CD4-positive, alpha-beta T cell (primary cell): ENCODE results near the gene CXCL6. TPM values are rescaled to one million over a fixed set of nuclear protein-coding genes. Genes with fewer than 3 reads are reported as not detected.

ENCODE experiments used
- ATAC-seq: fragments of 200-7000 bp; cut with Tn5 transposase; one replicate; pipeline ENCODE4 v1.10.0; 2022; ENCODE audit warnings: mild to moderate bottlenecking; ENCODE audit not compliant: poor library complexity
- CTCF ChIA-PET: fragments of 350-600 bp; sonication (Branson Sonifier 250); formaldehyde crosslinking; loops from one replicate; lab custom pipeline; 2021; ENCODE audit warnings: antibody characterized with exemption, inconsistent platforms; lab: Charles Lee
- POLR2A ChIA-PET: fragments of 350-600 bp; sonication (Branson Sonifier 250); formaldehyde crosslinking; loops from one replicate; lab custom pipeline; 2021; ENCODE audit warnings: antibody characterized with exemption, inconsistent platforms; lab: Charles Lee
- DNase-seq, 14 experiments: peaks; one replicate each; pipeline ENCODE4 v3.0.0-alpha.2; 2013 to 2020; ENCODE audit warnings: mixed read lengths in 2 of 14
- H3K27ac ChIP-seq, 2 donors: one replicate each; pipeline versions ENCODE4 v1.5.1 to v1.7.0; 2013; ENCODE audit warnings: low read length in 2 of 2, low read depth in 1 of 2, mild to moderate bottlenecking in 1 of 2
- H3K27me3 ChIP-seq, 2 experiments: 1 replicate in 1 of 2; 2 replicates in 1 of 2; pipeline versions ENCODE4 v1.6.1 to v1.7.0; 2013; ENCODE audit warnings: low read length in 2 of 2, control low read depth in 1 of 2, mild to moderate bottlenecking in 1 of 2, moderate library complexity in 1 of 2; ENCODE audit not compliant: insufficient read depth in 2 of 2, control insufficient read depth in 1 of 2
- H3K36me3 ChIP-seq: one replicate; pipeline ENCODE4 v1.6.1; 2013; ENCODE audit warnings: low read length, control low read depth; ENCODE audit not compliant: insufficient read depth
- H3K4me1 ChIP-seq: one replicate; pipeline ENCODE4 v1.6.1; 2013; ENCODE audit warnings: low read length, control low read depth; ENCODE audit not compliant: insufficient read depth
- H3K4me3 ChIP-seq: one replicate; pipeline ENCODE4 v1.5.1; 2013; ENCODE audit warnings: mild to moderate bottlenecking, low read length, moderate library complexity
- H3K9me3 ChIP-seq, 2 experiments: 1 replicate in 1 of 2; 2 replicates in 1 of 2; pipeline versions ENCODE4 v1.6.1 to v1.7.0; 2013; ENCODE audit warnings: low read length in 2 of 2, mild to moderate bottlenecking in 2 of 2, control low read depth in 1 of 2, moderate library complexity in 1 of 2; ENCODE audit not compliant: control insufficient read depth in 1 of 2, insufficient read depth in 1 of 2
- H3K27ac Mint-ChIP-seq: one replicate; pipeline ENCODE4 v1.8.0; 2020; ENCODE audit warnings: mixed read lengths
- H3K27me3 Mint-ChIP-seq: one replicate; pipeline ENCODE4 v1.8.0; 2021; ENCODE audit warnings: mixed read lengths
- H3K36me3 Mint-ChIP-seq: one replicate; pipeline ENCODE4 v1.8.0; 2021; ENCODE audit warnings: low read depth, mixed read lengths
- H3K4me1 Mint-ChIP-seq: one replicate; pipeline ENCODE4 v1.8.0; 2021; ENCODE audit warnings: low read depth, mixed read lengths
- H3K4me3 Mint-ChIP-seq: one replicate; pipeline ENCODE4 v1.8.0; 2020; ENCODE audit warnings: mild to moderate bottlenecking, mixed read lengths
- H3K9me3 Mint-ChIP-seq: one replicate; pipeline ENCODE4 v1.8.0; 2020; ENCODE audit warnings: mixed read lengths
- CTCF ChIP-seq: fragments of 200-600 bp; IDR thresholded peaks from one replicate; pipeline ENCODE4 v1.8.0; 2022; ENCODE audit warnings: antibody characterized with exemption, mild to moderate bottlenecking
- intact Hi-C, 2 experiments: fragments of 100-400 bp; cut with DNase I in 1 of 2; cut with micrococcal nuclease in 1 of 2; formaldehyde crosslinking; loops; one replicate each; pipeline versions ENCODE4 v1.15.1 to v1.9.0; 2023 to 2025; cut with DNase I, micrococcal nuclease
- total RNA-seq, 174 experiments: library from RNA in 2 of 174; stranded (reverse) in 2 of 174; gene quantifications; one replicate each; pipeline ENCODE4 v1.2.3 and lab custom pipeline; 2021 to 2026

CXCL6 gene
- total RNA-seq, 2 experiments from 2014 or later: not detected

DNA sequence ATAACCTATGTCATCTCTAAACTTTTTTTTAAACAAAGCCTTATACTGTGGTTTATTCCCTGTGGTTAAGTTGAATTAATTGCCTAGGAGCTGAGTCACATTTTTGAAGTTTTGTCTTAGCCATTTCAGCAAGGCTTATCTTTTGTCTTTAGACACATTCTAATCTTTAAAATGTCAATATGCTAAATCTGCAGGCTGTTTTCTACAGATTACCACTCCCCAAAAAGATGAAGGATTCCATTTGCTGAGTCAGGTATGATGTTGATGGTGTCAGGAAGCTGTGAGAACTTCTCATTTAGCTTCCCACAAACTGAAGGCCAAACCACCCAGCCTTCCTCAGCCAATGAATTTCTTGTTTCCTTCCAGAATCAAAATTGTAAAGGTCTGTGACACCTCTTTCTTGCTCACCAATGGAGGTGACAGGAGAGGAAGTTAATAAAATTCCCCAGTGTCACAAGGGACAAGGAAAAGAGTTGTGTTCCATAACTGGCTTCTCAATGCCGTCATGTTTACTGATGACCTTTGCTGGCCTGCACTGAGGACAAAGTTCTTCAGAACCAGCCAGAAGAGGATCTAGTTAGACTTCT, 3.7 kb upstream of the CXCL6 start:
- peaks cover 0 to 8% of the 10 kb centered on the region in 2 experiments for H3K9me3 ChIP-seq
- H3K27ac ChIP-seq: no peak overlapping the region
- peaks cover 5% of the 10 kb centered on the region for H3K9me3 Mint-ChIP-seq
- no peak overlapping the region for H3K4me3 Mint-ChIP-seq
- H3K4me3 ChIP-seq: no peak overlapping the region
- ATAC-seq (no peak), DNase-seq (no peak)
- no peaks in the 10 kb centered on the region for H3K36me3 ChIP-seq
- peaks cover 11% of the 10 kb centered on the region for H3K27me3 Mint-ChIP-seq
- TF ChIP-seq CTCF: no peak
- H3K27me3 ChIP-seq: peaks cover 0 to 5% of the 10 kb centered on the region in 2 experiments
- POLR2A ChIA-PET: no interaction called here
- intact Hi-C loops: no loop called here
- H3K4me1 Mint-ChIP-seq: no peaks in the 10 kb centered on the region
- H3K4me1 ChIP-seq: no peaks in the 10 kb centered on the region
- no peak overlapping the region for H3K27ac Mint-ChIP-seq
- CTCF ChIA-PET: no interaction called here
- no peaks in the 10 kb centered on the region for H3K36me3 Mint-ChIP-seq

- Mint-ChIP-seq H3K4me3 (no peak overlapping the region), H3K36me3 (no peaks in the 10 kb centered on the region), H3K9me3 (no peaks in the 10 kb centered on the region), H3K27me3 (peaks cover 29% of the 10 kb centered on the region), H3K4me1 (no peaks in the 10 kb centered on the region), H3K27ac (no peak overlapping the region)
- no peak overlapping the region for H3K27ac ChIP-seq
- ATAC-seq (no peak), DNase-seq (no peak)
- no peaks in the 10 kb centered on the region for H3K4me1 ChIP-seq
- intact Hi-C loops: no loop called here
- H3K36me3 ChIP-seq: no peaks in the 10 kb centered on the region
- peaks cover 0 to 5% of the 10 kb centered on the region in 2 experiments for H3K27me3 ChIP-seq
- H3K9me3 ChIP-seq: peaks cover 0 to 8% of the 10 kb centered on the region in 2 experiments
- H3K4me3 ChIP-seq: no peak overlapping the region
- ChIA-PET CTCF (no interaction called here), POLR2A (no interaction called here)
- no peak for TF ChIP-seq CTCF
Measured at GRCh38 chr4:73839071-73839470, 2.6 kb downstream of the CXCL6 start.

- Mint-ChIP-seq H3K4me3 (no peak overlapping the region), H3K4me1 (no peaks in the 10 kb centered on the region), H3K27ac (no peak overlapping the region), H3K9me3 (no peaks in the 10 kb centered on the region), H3K27me3 (peaks cover 29% of the 10 kb centered on the region), H3K36me3 (no peaks in the 10 kb centered on the region)
- POLR2A ChIA-PET: no interaction called here
- H3K27ac ChIP-seq: no peak overlapping the region
- no peak overlapping the region for H3K4me3 ChIP-seq
- DNase-seq (no peak), ATAC-seq (no peak)
- intact Hi-C loops: no loop called here
- CTCF ChIA-PET: no interaction called here
- no peak for TF ChIP-seq CTCF
- H3K36me3 ChIP-seq: no peaks in the 10 kb centered on the region
- peaks cover 0 to 8% of the 10 kb centered on the region in 2 experiments for H3K9me3 ChIP-seq
- H3K27me3 ChIP-seq: peaks cover 0 to 5% of the 10 kb centered on the region in 2 experiments
- no peaks in the 10 kb centered on the region for H3K4me1 ChIP-seq
Measured at GRCh38 chr4:73839715-73840114, 3.2 kb downstream of the CXCL6 start.
